Left lung (tissue), 10 donors: ENCODE measurements around the gene CCKAR. TPM values are rescaled to one million over a fixed set of nuclear protein-coding genes. Genes with fewer than 3 reads are reported as not detected.
"Not testable (repeated sequence)": the region's sequence is repeated elsewhere in the genome, so short reads cannot be mapped to it uniquely, and the experiment has no call there.

Experiments
- ATAC-seq: fragments of 200-7000 bp; cut with Tn5 transposase; one replicate; pipeline ENCODE4 v1.9.1; 2020; ENCODE audit warnings: moderate library complexity
- DNase-seq, 4 donors: peaks; one replicate each; pipeline ENCODE4 v3.0.0-alpha.2; 2013 to 2020
- H3K27ac ChIP-seq, 2 donors: fragments of 200-600 bp; sonication (generic) in 1 of 2; one replicate each; pipeline versions ENCODE4 v1.5.0 to v1.8.0; 2020 to 2021
- H3K27me3 ChIP-seq, 2 donors: fragments of 200-600 bp; sonication (generic) in 1 of 2; one replicate each; pipeline versions ENCODE4 v1.5.0 to v1.8.0; 2020 to 2021
- H3K36me3 ChIP-seq, 2 donors: fragments of 200-600 bp; sonication (generic) in 1 of 2; one replicate each; pipeline versions ENCODE4 v1.5.0 to v1.8.0; 2020 to 2021
- H3K4me1 ChIP-seq, 2 donors: fragments of 200-600 bp; one replicate each; pipeline ENCODE4 v1.8.0; 2021
- H3K4me3 ChIP-seq, 2 donors: fragments of 200-600 bp; sonication (generic) in 1 of 2; one replicate each; pipeline versions ENCODE4 v1.5.0 to v1.8.0; 2020 to 2021; ENCODE audit warnings: mild to moderate bottlenecking in 1 of 2
- H3K9me3 ChIP-seq, 2 donors: fragments of 200-600 bp; sonication (generic) in 1 of 2; one replicate each; pipeline versions ENCODE4 v1.5.0 to v1.8.0; 2020 to 2021
- intact Hi-C, 2 donors: fragments of 100-400 bp; cut with DNase I; formaldehyde crosslinking; loops; one replicate each; pipeline versions ENCODE4 v1.11.2 to v1.14.2; 2022
- polyA plus RNA-seq, 6 donors: library from polyadenylated mRNA; unstranded; fragments of 120-200 nt; gene quantifications; one replicate each; pipeline ENCODE4 v1.2.1, GENCODE V29; 2013; ENCODE audit not compliant: insufficient read length in 6 of 6
- total RNA-seq, 2 donors: library from RNA; stranded (reverse); fragmentation: NEBNext Ultra II Directional; extraction: Animal tissue kit (Norgen Biotek cat#: 25700); gene quantifications; one replicate each; pipeline ENCODE4 v1.2.1, GENCODE V29; 2021
- TF ChIP-seq, protein P1 (sequence below), 2 donors: fragments of 200-600 bp; sonication (generic) in 1 of 2; IDR thresholded peaks; one replicate each; pipeline versions ENCODE4 v1.5.0 to v1.8.0; 2021; ENCODE audit warnings: antibody characterized with exemption in 2 of 2
- donor health status: DM: no; HTN: yes; CAD: no.
- donor health status: DM: no; HTN: no; CAD: no.

CCKAR gene
- total and polyA plus RNA-seq, 8 donors: 0.10 to 3.0 (median 0.35) TPM; not detected in 3

DNA sequence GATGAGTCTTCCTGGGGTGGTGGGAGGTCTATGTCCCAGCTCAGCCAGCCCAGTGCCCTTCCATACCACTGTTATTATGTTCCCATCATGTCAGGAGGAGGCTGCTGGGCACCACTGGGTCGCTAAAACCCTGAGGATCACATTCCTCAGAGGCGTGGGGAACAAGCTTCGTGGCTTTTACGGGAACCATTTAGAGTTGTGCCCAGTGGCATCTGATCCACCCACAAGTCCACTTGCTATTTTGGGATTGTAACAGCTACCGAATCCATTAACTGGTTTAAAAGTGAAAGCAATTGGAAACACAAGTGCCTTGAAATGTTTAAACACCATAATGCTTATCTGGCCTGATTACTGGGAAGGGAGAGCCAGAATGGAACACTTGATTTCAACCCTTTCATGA is 13.1 kb upstream of the CCKAR start:
- no peaks in the 10 kb centered on the region for H3K4me1 ChIP-seq
- H3K4me3 ChIP-seq: no peak overlapping the region
- peak; percentile 17 for ATAC-seq
- no peak for DNase-seq
- no peaks in the 10 kb centered on the region for H3K27me3 ChIP-seq
- no peak overlapping the region for H3K27ac ChIP-seq
- TF ChIP-seq, protein P1, sequence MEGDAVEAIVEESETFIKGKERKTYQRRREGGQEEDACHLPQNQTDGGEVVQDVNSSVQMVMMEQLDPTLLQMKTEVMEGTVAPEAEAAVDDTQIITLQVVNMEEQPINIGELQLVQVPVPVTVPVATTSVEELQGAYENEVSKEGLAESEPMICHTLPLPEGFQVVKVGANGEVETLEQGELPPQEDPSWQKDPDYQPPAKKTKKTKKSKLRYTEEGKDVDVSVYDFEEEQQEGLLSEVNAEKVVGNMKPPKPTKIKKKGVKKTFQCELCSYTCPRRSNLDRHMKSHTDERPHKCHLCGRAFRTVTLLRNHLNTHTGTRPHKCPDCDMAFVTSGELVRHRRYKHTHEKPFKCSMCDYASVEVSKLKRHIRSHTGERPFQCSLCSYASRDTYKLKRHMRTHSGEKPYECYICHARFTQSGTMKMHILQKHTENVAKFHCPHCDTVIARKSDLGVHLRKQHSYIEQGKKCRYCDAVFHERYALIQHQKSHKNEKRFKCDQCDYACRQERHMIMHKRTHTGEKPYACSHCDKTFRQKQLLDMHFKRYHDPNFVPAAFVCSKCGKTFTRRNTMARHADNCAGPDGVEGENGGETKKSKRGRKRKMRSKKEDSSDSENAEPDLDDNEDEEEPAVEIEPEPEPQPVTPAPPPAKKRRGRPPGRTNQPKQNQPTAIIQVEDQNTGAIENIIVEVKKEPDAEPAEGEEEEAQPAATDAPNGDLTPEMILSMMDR (IDR thresholded peaks at IDR 0.05): no peak
- H3K9me3 ChIP-seq: peaks cover 0 to 8% of the 10 kb centered on the region in 2 donors
- no peaks in the 10 kb centered on the region for H3K36me3 ChIP-seq
- intact Hi-C loops: no loop called here

DNA sequence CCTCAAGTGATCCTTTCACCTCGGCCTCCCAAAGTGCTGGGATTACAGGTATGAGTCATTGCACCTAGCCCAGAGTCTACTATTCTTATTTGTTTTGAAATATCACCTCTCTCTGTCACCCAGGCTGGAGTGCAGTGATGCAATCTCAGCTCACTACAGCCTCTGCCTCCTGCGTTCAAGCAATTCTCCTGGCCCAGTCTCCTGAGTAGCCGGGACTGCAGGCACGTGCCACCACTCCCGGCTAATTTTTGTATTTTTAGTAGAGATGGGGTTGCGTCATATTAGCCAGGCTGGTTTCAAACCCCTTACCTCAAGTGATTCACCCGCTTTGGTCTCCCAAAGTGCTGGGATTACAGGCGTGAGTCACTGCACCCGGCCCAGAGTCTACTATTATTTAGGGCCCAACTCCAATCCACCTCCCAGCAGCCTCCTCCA is 10.3 kb upstream of the CCKAR start:
- H3K27ac ChIP-seq, H3K27me3 ChIP-seq, H3K36me3 ChIP-seq, intact Hi-C loops, H3K9me3 ChIP-seq, DNase-seq, H3K4me1 ChIP-seq, H3K4me3 ChIP-seq: not testable (repeated sequence)
- ATAC-seq: peak; percentile 80

DNA sequence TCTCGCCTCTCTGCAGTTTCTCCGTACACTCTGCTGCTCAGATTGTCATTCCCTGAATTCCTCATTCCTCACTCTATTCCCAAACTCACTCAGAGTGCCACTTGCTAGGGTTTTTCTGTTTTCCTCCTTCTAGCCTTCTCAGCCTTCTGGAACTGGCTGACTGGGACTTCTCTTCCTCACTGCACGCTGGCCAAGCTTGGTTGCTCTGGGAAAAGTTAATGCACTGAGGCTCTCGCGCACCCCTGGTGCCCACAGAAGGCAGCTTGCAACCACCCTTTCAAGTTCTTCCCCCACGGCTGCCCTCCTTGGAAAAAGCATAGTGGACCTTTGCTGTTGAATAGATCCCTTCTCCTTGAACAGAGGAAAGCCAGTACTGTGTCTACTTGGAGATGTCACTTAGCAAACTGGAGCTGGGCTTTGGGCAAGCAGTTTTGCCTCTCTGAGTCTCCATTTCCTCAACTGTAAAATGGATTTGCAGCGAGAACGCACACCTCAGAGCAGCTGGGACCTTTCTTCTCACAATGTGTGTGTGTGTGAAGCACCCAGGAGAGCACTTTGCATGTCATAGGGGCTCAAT is 6.0 kb upstream of the CCKAR start:
- intact Hi-C loops: no loop called here
- Histone ChIP-seq H3K4me1 (no peaks in the 10 kb centered on the region), H3K27me3 (no peaks in the 10 kb centered on the region), H3K27ac (no peak overlapping the region), H3K36me3 (no peaks in the 10 kb centered on the region), H3K4me3 (no peak overlapping the region), H3K9me3 (peaks cover 0 to 8% of the 10 kb centered on the region in 2 donors)
- TF ChIP-seq, protein P1 (IDR thresholded peaks at IDR 0.05): no peak
- DNase-seq: no peak
- ATAC-seq: no peak

DNA sequence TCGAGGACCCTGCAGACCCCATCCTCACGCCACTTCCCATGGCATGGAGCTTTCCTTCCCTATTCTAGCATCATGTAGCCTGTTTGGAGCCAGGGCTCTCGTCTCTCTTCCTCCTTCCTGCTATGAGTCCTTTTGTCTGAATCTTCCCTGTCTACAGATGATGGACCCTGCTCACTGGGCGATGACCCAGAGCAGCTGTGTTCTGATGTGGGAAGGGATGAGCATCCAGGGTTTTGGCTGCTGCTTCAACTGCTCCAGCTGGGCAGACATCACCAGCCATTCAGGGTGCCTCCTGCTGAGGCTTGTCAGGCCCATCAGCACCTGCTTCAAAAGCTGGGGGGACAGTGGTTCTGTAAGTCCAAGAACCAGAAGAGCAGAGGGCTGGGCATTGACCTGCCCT is 3.2 kb upstream of the CCKAR start:
- intact Hi-C loops: no loop called here
- TF ChIP-seq, protein P1 (IDR thresholded peaks at IDR 0.05): no peak
- Histone ChIP-seq H3K27me3 (no peaks in the 10 kb centered on the region), H3K4me3 (no peak overlapping the region), H3K27ac (no peak overlapping the region), H3K4me1 (no peaks in the 10 kb centered on the region), H3K36me3 (no peaks in the 10 kb centered on the region), H3K9me3 (no peaks in the 10 kb centered on the region)
- ATAC-seq (no peak), DNase-seq (no peak)

DNA sequence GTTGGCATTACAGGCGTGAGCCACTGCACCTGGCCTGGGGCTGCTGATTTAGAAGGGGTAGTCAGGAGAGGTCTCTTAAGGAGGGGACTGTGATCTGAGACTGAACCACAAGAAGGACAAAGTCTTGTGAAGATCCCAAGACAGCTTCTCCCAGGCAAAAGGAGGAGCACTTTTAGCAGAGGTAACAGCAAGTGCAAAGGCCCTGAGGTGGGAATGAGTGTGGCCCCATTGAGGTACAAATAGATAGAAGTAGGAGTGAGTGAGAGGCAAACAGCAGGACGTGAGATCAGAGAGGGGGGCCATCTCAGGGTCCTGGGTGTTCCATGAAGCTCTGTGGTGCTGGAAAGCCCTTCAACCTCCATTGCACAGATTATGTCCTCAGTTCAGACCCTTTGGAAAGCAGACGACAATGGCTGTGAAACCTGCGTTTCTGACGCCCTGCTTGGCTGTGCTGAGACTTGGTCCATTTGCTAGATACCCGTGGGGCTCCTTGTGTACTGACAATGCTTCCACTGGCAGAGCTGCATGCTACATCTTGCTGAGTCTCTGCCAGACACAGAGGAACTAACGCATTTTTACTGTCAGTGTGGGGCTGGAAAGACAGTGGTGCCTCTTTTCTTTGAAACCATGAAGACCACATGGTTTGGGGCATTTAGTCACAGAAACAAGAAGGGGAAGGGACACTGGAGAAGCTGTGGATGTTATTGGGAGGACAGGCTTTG is 1.3 kb upstream of the CCKAR start:
- H3K9me3 ChIP-seq: no peaks in the 10 kb centered on the region
- intact Hi-C loops: no loop called here
- no peaks in the 10 kb centered on the region for H3K4me1 ChIP-seq
- TF ChIP-seq, protein P1 (IDR thresholded peaks at IDR 0.05): no peak
- H3K27me3 ChIP-seq: no peaks in the 10 kb centered on the region
- ATAC-seq: no peak
- no peak for DNase-seq
- no peak overlapping the region for H3K27ac ChIP-seq
- no peak overlapping the region for H3K4me3 ChIP-seq
- no peaks in the 10 kb centered on the region for H3K36me3 ChIP-seq

DNA sequence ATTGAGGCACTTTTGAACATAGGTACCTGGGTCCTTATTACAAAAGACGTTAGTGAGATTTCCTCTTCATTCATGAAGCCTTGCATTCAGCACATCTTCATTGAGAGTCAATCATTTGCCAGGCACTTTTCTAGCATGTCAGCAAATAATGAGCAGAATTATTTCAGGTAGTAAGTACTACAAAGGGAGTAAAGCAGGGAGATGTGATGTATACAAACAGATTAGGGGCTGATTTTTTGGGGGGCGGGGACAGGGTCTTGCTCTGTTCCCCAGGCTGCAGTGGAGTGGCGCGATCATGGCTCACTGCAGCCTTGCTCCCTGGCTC is 638 bp upstream of the CCKAR start:
- Histone ChIP-seq H3K27ac (no peak overlapping the region), H3K4me3 (no peak overlapping the region), H3K4me1 (no peaks in the 10 kb centered on the region), H3K36me3 (no peaks in the 10 kb centered on the region), H3K27me3 (no peaks in the 10 kb centered on the region), H3K9me3 (no peaks in the 10 kb centered on the region)
- intact Hi-C loops: no loop called here
- no peak for ATAC-seq
- no peak for DNase-seq
- TF ChIP-seq, protein P1 (IDR thresholded peaks at IDR 0.05): no peak
